ENCODE data around the gene GABRD.

GRCh38 chr1:2076826-2077225 is 57.7 kb downstream of the GABRD start:
- TF ChIP-seq POLR2AphosphoS5 (IDR thresholded peaks at IDR 0.05; ENCODE audit: insufficient read depth, low read depth, low read length) (no peak), POLR2A (IDR thresholded peaks at IDR 0.05; ENCODE audit: low read depth, low read length) (no peak), CTCF (IDR thresholded peaks at IDR 0.05; ENCODE audit: extremely low read depth in 1 of 2, insufficient read depth in 1 of 2, low read depth in 1 of 2, low read length in 2 of 2) (no peak)

Measured in endothelial cell of umbilical vein (primary cell).